ENCODE data around the gene ACSM6. TPM values are rescaled to one million over a fixed set of nuclear protein-coding genes. Genes with fewer than 3 reads are reported as not detected.

ACSM6 gene
- polyA plus RNA-seq, 1 of the 3 experiments (the other 2 are of a cell fraction) = not detected

GRCh38 chr10:95247200-95247880 is 53.3 kb downstream of the ACSM6 start (continued):
- no peak for TF ChIP-seq EZH2phosphoT487 (IDR thresholded peaks at IDR 0.05; ENCODE audit: borderline replicate concordance, low read depth)
- no peak for TF ChIP-seq RXRA (IDR thresholded peaks at IDR 0.05; ENCODE audit: borderline replicate concordance, low read depth)
- TF ChIP-seq RFX5 (IDR thresholded peaks at IDR 0.05; ENCODE audit: low read length) = no peak
- no peak for TF ChIP-seq YY1 (IDR thresholded peaks at IDR 0.05; ENCODE audit: low read depth)
- TF ChIP-seq GATA2 (CRISPR knock-in tag; IDR thresholded peaks at IDR 0.05) = no peak
- TF ChIP-seq, protein P1, sequence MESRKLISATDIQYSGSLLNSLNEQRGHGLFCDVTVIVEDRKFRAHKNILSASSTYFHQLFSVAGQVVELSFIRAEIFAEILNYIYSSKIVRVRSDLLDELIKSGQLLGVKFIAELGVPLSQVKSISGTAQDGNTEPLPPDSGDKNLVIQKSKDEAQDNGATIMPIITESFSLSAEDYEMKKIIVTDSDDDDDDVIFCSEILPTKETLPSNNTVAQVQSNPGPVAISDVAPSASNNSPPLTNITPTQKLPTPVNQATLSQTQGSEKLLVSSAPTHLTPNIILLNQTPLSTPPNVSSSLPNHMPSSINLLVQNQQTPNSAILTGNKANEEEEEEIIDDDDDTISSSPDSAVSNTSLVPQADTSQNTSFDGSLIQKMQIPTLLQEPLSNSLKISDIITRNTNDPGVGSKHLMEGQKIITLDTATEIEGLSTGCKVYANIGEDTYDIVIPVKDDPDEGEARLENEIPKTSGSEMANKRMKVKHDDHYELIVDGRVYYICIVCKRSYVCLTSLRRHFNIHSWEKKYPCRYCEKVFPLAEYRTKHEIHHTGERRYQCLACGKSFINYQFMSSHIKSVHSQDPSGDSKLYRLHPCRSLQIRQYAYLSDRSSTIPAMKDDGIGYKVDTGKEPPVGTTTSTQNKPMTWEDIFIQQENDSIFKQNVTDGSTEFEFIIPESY (IDR thresholded peaks at IDR 0.05; ENCODE audit: borderline replicate concordance, low read depth) = peak; percentile 15; the same call in 1 of the 2 replicates
- TF ChIP-seq FOXM1 (IDR thresholded peaks at IDR 0.05; ENCODE audit: low read depth) = no peak
- 0 out of 2 replicates have a peak, but pooled peaks have one; percentile 18 for TF ChIP-seq TAF1 (IDR thresholded peaks at IDR 0.05; ENCODE audit: borderline replicate concordance, low read depth, low read length)
- peak; percentile 43; the same call in 1 of the 2 replicates for TF ChIP-seq SIN3A (IDR thresholded peaks at IDR 0.05; ENCODE audit: borderline replicate concordance, low read depth, low read length)
- peak; percentile 64; the same call in 1 of the 2 replicates for TF ChIP-seq TCF12 (IDR thresholded peaks at IDR 0.05)

DNA sequence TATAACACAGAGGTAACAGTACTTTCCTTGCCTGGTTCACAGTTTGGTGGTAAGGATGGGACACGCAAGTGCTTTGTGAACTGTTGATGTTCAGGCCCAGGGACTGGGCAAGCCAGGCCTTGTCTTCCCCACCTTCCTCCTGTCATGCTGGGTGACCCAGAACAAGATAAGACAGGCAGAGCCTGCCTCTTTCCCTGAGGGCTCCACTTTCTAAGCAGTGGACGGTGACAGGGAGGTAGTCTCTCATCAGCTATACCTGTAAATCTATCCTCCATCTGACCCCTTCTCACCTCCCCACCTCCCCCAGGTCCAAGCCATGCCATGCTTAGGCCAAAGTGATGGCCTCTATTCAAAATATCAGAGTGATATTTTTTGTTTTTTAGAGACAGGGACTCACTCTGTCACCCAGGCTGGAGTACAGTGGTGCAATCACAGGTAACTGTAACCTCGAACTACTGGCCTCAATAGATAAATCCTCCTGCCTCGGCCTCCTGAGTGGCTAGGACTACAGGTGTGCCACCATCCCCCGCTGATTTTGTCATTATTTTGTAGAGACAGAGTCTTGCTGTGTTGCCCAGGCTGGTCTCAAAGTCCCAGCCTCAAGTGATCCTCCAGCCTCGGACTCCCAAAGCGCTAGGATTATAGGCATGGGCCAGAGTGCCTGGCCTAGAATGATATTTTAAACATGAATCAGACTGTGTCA is 54.0 kb downstream of the ACSM6 start:
- peak overlapping the region; percentile 44; the same call in 1 of the 2 replicates for H3K9ac ChIP-seq
- no peaks in the 10 kb centered on the region for H4K20me1 ChIP-seq (ENCODE audit: insufficient read depth)
- POLR2A ChIA-PET = no interaction called here
- peaks cover 10 to 18% of the 10 kb centered on the region in 2 experiments for H3K36me3 ChIP-seq (replicated peaks in 1 of 2; ENCODE audit: control insufficient read depth in 1 of 2, insufficient read depth in 2 of 2, low read length in 1 of 2)
- CTCF ChIA-PET = interaction anchor here (0.9 to 14.1 kb wide), 8 partner anchors 13 to 178 kb away, joined by 3 to 404 read pairs (median 14); no protein-coding TSS in a partner anchor
- H2AFZ ChIP-seq (ENCODE audit: low read depth) = no peak overlapping the region
- TF ChIP-seq TEAD4 (IDR thresholded peaks at IDR 0.05; ENCODE audit: borderline replicate concordance, insufficient read depth) = no peak
- TF ChIP-seq NRF1 (IDR thresholded peaks at IDR 0.05; ENCODE audit: low read depth, low read length) = no peak
- TF ChIP-seq RCOR1 (IDR thresholded peaks at IDR 0.05; ENCODE audit: low read length) = no peak
- no peak for TF ChIP-seq FOSL2 (IDR thresholded peaks at IDR 0.05; ENCODE audit: borderline replicate concordance, low read depth)
- no peak for TF ChIP-seq CHD2 (IDR thresholded peaks at IDR 0.05; ENCODE audit: low read length, partially characterized antibody)
- no peak for TF ChIP-seq RAD21 (IDR thresholded peaks at IDR 0.05; ENCODE audit: low read length)
- TF ChIP-seq GABPA (IDR thresholded peaks at IDR 0.05; ENCODE audit: low read depth) = no peak
- no peak for TF ChIP-seq JUND (IDR thresholded peaks at IDR 0.05)
- no peak for TF ChIP-seq EZH2phosphoT487 (IDR thresholded peaks at IDR 0.05; ENCODE audit: borderline replicate concordance, low read depth)
- TF ChIP-seq RFX5 (IDR thresholded peaks at IDR 0.05; ENCODE audit: low read length) = no peak
- TF ChIP-seq MXI1 (IDR thresholded peaks at IDR 0.05; ENCODE audit: low read depth, low read length) = no peak
- TF ChIP-seq SMC3 (IDR thresholded peaks at IDR 0.05; ENCODE audit: low read depth, low read length) = no peak
- TF ChIP-seq FOXJ3 (CRISPR knock-in tag; IDR thresholded peaks at IDR 0.05) = no peak
- TF ChIP-seq FOXM1 (IDR thresholded peaks at IDR 0.05; ENCODE audit: low read depth) = no peak
- no peak for TF ChIP-seq POLR2AphosphoS5 (IDR thresholded peaks at IDR 0.05; ENCODE audit: low read depth, low read length)
- TF ChIP-seq TAF1 (IDR thresholded peaks at IDR 0.05; ENCODE audit: borderline replicate concordance, low read depth, low read length) = no peak
- peaks cover 17% of the 10 kb centered on the region for H3F3A ChIP-seq (replicated peaks; ENCODE audit: insufficient read depth)
- H3K27ac ChIP-seq (ENCODE audit: low read depth in 2 of 2, low read length in 1 of 2) = peak overlapping the region; percentile 45 to 84; a peak in 3 of 4 replicates
- H3K4me3 ChIP-seq (ENCODE audit: low read depth in 2 of 2, low read length in 1 of 2) = no peak overlapping the region
- no peaks in the 10 kb centered on the region for H3K9me3 ChIP-seq
- peaks cover 18% of the 10 kb centered on the region; the same call in 1 of the 2 replicates for H3K79me2 ChIP-seq (ENCODE audit: insufficient read depth)
- no peaks in the 10 kb centered on the region for H3K9me2 ChIP-seq
- H3K27me3 ChIP-seq (ENCODE audit: insufficient read depth) = no peaks in the 10 kb centered on the region
- H3K4me1 ChIP-seq (ENCODE audit: control insufficient read depth in 1 of 2, insufficient read depth in 2 of 2, low read depth in 1 of 2, low read length in 1 of 2) = peaks cover 2 to 8% of the 10 kb centered on the region in 2 experiments; a peak in 3 of 4 replicates
- 98% methylated on average over 7 of the region's 7 CpGs for WGBS (ENCODE audit: low lambda C conversion rate)
- DNase-seq = no peak
- peak overlapping the region; percentile 54; the same call in 1 of the 2 replicates for H3K4me2 ChIP-seq
